ENCODE data around the gene SPIN2B.

DNA sequence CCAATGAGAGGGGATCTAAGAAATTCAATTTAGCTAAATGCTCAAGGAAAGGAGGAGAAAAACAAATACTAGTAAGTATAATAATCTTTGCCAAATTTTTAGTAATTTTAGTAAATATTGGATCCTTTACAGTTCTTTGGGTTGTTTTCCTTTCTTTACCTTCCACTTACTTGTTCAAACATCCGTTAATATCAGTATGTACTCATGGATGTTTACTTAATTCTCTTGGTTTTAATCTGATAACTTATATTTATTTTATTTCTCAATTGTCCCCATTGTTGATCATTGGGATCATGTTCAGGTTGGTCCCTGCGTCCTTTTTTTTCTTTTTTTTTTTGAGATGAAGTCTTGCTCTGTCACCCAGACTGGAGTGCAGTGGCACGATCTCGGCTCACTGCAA, 46.9 kb downstream of the SPIN2B start:
- no peak for TF ChIP-seq POLR2A (IDR thresholded peaks at IDR 0.05; ENCODE audit: control extremely low read depth in 1 of 2, low read depth in 2 of 2, low read length in 2 of 2)
- TF ChIP-seq ZNF274 (IDR thresholded peaks at IDR 0.05; ENCODE audit: borderline replicate concordance, extremely low read depth, low read length) = no peak
- TF ChIP-seq HDAC2 (IDR thresholded peaks at IDR 0.05; ENCODE audit: borderline replicate concordance in 1 of 2, low read depth in 2 of 2, low read length in 2 of 2) = no peak
- TF ChIP-seq, protein P1, sequence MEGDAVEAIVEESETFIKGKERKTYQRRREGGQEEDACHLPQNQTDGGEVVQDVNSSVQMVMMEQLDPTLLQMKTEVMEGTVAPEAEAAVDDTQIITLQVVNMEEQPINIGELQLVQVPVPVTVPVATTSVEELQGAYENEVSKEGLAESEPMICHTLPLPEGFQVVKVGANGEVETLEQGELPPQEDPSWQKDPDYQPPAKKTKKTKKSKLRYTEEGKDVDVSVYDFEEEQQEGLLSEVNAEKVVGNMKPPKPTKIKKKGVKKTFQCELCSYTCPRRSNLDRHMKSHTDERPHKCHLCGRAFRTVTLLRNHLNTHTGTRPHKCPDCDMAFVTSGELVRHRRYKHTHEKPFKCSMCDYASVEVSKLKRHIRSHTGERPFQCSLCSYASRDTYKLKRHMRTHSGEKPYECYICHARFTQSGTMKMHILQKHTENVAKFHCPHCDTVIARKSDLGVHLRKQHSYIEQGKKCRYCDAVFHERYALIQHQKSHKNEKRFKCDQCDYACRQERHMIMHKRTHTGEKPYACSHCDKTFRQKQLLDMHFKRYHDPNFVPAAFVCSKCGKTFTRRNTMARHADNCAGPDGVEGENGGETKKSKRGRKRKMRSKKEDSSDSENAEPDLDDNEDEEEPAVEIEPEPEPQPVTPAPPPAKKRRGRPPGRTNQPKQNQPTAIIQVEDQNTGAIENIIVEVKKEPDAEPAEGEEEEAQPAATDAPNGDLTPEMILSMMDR (IDR thresholded peaks at IDR 0.05; ENCODE audit: control extremely low read depth in 1 of 3, insufficient read depth in 1 of 3, low read depth in 1 of 3, low read length in 3 of 3) = no peak
- no peak for TF ChIP-seq SRF (IDR thresholded peaks at IDR 0.05; ENCODE audit: low read depth, low read length)
- no peak for TF ChIP-seq CREB1 (IDR thresholded peaks at IDR 0.05)
- TF ChIP-seq POLR2AphosphoS5 (IDR thresholded peaks at IDR 0.05; ENCODE audit: low read depth, low read length) = no peak
- TF ChIP-seq EP300 (IDR thresholded peaks at IDR 0.05; ENCODE audit: borderline replicate concordance in 1 of 2, low read depth in 2 of 2, low read length in 2 of 2) = no peak
- TF ChIP-seq EZH2 (IDR thresholded peaks at IDR 0.05; ENCODE audit: low read depth, low read length, severe bottlenecking) = no peak
- no peak for TF ChIP-seq CHD2 (IDR thresholded peaks at IDR 0.05; ENCODE audit: low read length)
- TF ChIP-seq RBBP5 (IDR thresholded peaks at IDR 0.05; ENCODE audit: borderline replicate concordance, low read depth, low read length) = no peak
- TF ChIP-seq SIRT6 (IDR thresholded peaks at IDR 0.05; ENCODE audit: low read length) = no peak
